GM12873 (cell line): ENCODE measurements around the gene ZNF808.

Source experiments
- TF ChIP-seq, protein P1 (sequence below): IDR thresholded peaks from 2 replicates; pipeline ENCODE4 v1.5.1; 2012; ENCODE audit warnings: low read depth, mild to moderate bottlenecking, moderate library complexity, low read length, control low read depth; ENCODE audit not compliant: insufficient read depth; ENCODE audit errors: missing control alignments

The ZNF808 gene

DNA sequence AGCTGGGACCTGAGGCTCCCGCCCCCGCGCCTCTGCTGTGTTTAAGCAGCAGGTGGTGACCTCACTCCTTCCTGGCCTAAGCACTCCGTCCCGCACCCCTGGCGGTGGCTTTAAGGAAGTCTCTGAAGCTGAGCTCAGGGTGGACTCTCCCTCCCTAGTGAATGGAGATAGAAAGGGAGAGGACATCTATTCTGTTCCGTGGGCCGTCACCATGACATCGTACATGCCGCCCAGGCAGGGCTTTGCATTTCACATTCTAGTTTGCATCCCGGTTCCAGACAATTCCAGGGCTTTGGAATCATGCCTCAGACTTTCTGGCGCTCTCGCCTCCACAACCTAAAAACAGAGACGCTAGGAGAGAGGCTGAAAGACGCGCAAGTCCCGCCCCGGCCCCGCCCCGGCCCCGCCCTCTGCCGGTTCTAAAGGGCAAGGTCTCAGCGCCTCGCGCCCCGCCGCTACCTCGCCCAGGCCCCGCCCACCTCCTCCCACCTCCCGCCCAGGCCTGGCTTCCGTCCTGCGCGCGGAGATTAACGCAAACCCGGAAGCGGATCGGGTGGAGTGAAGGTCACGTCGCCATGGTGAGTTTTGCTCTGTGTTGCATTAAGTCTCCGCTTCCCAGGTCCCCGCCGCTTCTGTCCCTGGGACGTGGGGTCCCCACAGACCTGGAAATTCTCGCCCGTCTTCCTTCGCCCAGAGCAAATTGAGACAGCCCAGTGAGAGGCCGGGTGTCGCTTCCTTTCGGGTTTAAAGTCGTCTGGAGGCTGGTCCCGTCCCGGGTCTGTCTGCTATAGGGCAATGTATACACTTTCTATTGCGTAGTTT is at the start of gene ZNF808:
Gene ZNF808 (plus strand): TSS at position 535 of the 822 bp plus-strand sequence. CDS start 15,617 bp downstream, outside the sequence.
- TF ChIP-seq, protein P1, sequence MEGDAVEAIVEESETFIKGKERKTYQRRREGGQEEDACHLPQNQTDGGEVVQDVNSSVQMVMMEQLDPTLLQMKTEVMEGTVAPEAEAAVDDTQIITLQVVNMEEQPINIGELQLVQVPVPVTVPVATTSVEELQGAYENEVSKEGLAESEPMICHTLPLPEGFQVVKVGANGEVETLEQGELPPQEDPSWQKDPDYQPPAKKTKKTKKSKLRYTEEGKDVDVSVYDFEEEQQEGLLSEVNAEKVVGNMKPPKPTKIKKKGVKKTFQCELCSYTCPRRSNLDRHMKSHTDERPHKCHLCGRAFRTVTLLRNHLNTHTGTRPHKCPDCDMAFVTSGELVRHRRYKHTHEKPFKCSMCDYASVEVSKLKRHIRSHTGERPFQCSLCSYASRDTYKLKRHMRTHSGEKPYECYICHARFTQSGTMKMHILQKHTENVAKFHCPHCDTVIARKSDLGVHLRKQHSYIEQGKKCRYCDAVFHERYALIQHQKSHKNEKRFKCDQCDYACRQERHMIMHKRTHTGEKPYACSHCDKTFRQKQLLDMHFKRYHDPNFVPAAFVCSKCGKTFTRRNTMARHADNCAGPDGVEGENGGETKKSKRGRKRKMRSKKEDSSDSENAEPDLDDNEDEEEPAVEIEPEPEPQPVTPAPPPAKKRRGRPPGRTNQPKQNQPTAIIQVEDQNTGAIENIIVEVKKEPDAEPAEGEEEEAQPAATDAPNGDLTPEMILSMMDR = peak; percentile 74

DNA sequence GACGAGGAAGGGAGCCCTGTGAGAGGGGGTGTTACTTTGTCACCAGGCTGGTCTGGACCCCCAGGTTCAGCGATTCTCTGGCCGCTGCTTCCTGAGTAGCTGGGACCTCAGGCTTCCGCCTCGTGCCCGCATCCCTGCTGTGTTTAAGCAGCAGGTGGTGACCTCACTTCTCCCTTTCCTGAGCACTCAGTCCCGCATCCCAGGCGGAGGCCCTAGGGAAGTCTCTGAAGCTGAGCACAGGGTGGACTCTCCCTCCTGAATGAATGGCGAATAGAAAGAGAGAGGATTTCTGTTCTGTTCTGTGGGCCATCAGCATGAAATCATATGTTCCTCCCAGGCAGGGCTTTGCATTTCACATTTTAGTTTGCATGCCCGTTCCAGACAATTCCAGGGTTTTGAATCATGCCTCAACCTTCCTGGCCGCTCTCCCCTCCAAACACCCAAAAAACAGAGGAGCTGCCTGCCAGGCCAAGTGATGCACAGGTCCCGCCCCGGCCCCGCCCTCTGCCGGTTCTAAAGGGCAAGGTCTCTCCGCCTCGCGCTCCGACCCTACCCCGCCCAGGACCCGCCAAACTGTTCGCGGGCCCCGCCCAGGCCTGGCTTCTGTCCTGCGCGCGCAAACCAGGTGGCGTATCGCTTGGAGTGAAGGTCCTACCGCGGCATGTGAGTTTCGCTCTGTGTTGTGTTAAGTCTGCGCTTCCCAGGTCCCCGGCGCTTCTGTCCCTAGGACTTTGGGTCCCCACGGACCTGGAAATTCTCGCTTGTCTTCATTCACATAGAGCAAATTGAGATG is 35.1 kb upstream of the ZNF808 start:
- TF ChIP-seq, protein P1 = no peak

DNA sequence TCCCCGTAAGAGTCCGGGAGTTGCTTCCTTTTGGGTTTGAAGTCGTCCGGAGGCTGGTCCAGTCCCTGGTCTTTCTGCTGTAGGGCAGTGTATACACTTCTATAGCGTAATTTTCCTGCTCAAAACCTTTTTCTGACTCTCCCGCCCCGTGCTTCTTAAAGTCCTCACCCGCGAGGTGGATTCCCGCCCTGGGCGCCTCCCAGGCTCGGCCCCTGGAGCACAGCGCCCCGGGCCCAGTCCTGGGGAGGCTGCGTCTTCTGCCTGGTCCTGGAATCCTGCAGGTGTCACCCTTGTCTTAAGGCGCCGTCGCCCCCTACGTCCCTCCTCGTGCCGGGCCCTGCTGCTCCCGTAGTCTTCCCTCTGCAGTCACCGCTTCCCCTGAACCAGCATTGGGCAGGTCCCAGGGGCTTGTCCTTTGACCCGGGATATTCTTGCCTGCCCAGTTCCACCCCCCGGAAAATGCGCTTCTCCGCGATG is 34.4 kb upstream of the ZNF808 start:
- TF ChIP-seq, protein P1 = no peak

DNA sequence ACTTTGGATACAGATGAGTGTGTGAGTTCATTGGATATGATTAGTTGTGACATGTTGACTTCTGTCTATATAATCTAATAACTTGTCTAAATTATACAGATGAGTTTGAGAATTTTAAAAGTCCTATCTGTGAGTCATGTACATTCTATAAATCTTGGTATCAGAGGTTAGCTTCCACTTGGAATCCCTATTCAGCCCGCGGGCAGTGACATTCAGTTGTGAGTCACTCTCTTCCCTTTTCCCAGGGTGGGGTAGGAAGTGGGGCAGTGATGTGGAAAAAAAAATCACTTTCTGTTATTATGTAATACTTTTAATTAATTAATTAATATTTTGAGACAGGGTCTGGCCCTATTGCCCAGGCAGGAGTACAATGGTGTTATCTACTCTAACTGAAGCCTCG is 33.0 kb upstream of the ZNF808 start:
- TF ChIP-seq, protein P1 = no peak

DNA sequence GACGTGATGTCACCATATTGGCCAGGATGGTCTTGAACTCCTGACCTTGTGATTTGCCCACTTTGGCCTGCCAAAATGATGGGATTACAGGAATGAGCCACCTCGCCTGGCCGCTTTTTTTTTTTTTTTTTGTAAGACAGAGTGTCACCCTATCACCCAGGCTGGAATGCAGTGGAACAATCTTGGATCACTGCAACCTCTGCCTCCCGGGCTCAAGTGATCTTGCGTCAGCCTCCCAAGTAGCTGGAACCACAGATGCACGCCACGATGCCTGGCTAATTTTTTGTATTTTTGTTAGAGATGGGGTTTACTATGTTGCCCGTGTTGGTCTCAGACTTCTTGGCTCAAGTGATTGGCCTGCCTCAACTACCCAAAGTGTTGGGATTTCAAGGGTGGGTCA is 28.9 kb upstream of the ZNF808 start:
- TF ChIP-seq, protein P1 = no peak

DNA sequence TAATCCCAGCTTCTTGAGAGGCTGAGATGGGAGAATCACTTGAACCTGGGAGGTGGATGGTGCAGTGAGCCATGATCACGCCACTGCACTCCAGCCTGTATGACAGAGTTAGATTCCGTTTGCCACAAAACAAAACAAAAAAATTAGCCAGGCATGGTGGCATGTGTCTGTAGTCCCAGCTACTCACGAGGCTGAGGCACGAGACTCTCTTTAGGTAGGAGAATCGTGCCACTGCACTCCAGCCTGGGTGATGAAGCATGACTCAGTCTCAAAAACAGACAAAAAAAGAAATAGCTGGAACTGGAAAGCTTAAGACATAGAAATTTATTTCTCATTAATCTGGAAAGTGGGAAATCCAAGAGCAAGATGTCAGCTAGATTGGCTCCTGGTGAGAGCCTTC is 20.2 kb upstream of the ZNF808 start:
- TF ChIP-seq, protein P1 = no peak

DNA sequence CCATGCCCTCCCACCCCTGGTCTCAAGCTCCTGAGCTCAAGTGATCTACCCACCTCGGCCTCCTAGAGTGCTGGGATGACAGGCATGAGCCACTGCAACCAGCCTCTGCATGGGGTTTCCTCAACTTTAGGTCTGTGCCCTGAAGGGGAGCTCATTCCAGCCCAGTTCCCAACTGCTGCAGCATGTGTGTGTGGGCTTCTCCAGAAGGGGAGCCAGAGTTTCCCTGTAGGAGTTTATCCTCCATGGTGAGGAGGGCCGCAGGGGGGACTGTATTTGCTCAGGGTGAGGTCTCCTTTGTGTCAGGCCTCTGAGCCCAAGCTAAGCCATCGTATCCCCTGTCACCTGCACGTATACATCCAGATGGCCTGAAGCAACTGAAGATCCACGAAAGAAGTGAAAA is 11.3 kb upstream of the ZNF808 start:
- TF ChIP-seq, protein P1 = no peak
